ENCODE measurements around the gene PHAF1. TPM values are rescaled to one million over a fixed set of nuclear protein-coding genes. Genes with fewer than 3 reads are reported as not detected.

The PHAF1 gene
- total and polyA plus RNA-seq, 3 experiments from 2014 or later = 14.7 to 21.2 (median 20.2) TPM

GRCh38 chr16:67084345-67085028 is 25.3 kb upstream of the PHAF1 start:
- Histone ChIP-seq H3K9me3 (ENCODE audit: low read length) (no peaks in the 10 kb centered on the region), H3K27ac (ENCODE audit: low read depth, low read length) (no peak overlapping the region), H3K4me1 (ENCODE audit: insufficient read depth, low read length) (no peaks in the 10 kb centered on the region), H3K4me3 (ENCODE audit: low read length) (no peak overlapping the region), H3K27me3 (ENCODE audit: insufficient read depth, low read length, poor library complexity, severe bottlenecking) (no peaks in the 10 kb centered on the region), H3K36me3 (ENCODE audit: insufficient read depth, low read length) (peaks cover 6% of the 10 kb centered on the region)
- Mint-ChIP-seq H3K4me3 (no peak overlapping the region), H3K27ac (no peak overlapping the region), H3K27me3 (no peaks in the 10 kb centered on the region), H3K9me3 (no peaks in the 10 kb centered on the region), H3K4me1 (peaks cover 10 to 23% (median 22%) of the 10 kb centered on the region in 3 donors), H3K36me3 (peaks cover 0 to 37% (median 5%) of the 10 kb centered on the region in 3 donors)
- ChIA-PET CTCF (no interaction called here), POLR2A (no interaction called here)
- DNase-seq = no peak

DNA sequence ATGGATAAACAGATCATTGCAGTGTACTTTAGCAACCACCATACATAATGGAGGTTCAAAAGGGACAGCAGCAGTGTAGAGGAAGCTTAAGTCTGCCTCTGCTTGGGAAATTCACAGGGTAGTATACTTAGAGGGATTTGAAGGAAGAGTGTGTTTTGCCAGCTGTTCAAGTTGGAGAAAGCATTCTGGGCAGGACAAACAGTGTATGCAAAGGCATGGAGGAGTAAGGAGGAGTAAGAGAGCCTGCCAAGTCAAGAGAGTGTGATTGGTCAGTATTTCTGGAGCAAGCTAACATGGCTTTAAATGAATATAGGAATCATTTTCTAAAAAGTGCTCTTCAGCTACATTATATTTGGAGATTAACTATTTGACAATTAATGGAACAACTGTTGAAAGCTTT is 22.9 kb upstream of the PHAF1 start:
- POLR2A ChIA-PET = no interaction called here
- no peak overlapping the region for H3K4me3 ChIP-seq (ENCODE audit: low read length)
- peak overlapping the region in 3 of 8 donors; percentile 10 to 39 (median 15) for H3K27ac Mint-ChIP-seq

GRCh38 chr16:67087291-67087690 is 22.4 kb upstream of the PHAF1 start:
- H3K36me3 ChIP-seq (ENCODE audit: insufficient read depth, low read length) = peaks cover 6% of the 10 kb centered on the region
- Mint-ChIP-seq H3K27ac (no peak overlapping the region), H3K4me3 (no peak overlapping the region), H3K9me3 (no peaks in the 10 kb centered on the region), H3K36me3 (peaks cover 0 to 37% (median 7%) of the 10 kb centered on the region in 3 donors), H3K4me1 (peaks cover 9 to 20% (median 14%) of the 10 kb centered on the region in 3 donors), H3K27me3 (no peaks in the 10 kb centered on the region)
- H3K4me3 ChIP-seq (ENCODE audit: low read length) = no peak overlapping the region
- ChIA-PET CTCF (interaction anchor here (1.6 kb wide), 1 partner anchor 14 kb away, joined by 3 read pairs; no protein-coding TSS in a partner anchor), POLR2A (no interaction called here)
- no peaks in the 10 kb centered on the region for H3K27me3 ChIP-seq (ENCODE audit: insufficient read depth, low read length, poor library complexity, severe bottlenecking)
- H3K4me1 ChIP-seq (ENCODE audit: insufficient read depth, low read length) = no peaks in the 10 kb centered on the region
- H3K27ac ChIP-seq (ENCODE audit: low read depth, low read length) = no peak overlapping the region
- no peaks in the 10 kb centered on the region for H3K9me3 ChIP-seq (ENCODE audit: low read length)
- DNase-seq = no peak

More for the DNA sequence above, 22.9 kb upstream of the PHAF1 start:
- CTCF ChIA-PET = no interaction called here
- Histone ChIP-seq H3K27ac (ENCODE audit: low read depth, low read length) (no peak overlapping the region), H3K9me3 (ENCODE audit: low read length) (no peaks in the 10 kb centered on the region), H3K4me1 (ENCODE audit: insufficient read depth, low read length) (no peaks in the 10 kb centered on the region), H3K36me3 (ENCODE audit: insufficient read depth, low read length) (peaks cover 6% of the 10 kb centered on the region), H3K27me3 (ENCODE audit: insufficient read depth, low read length, poor library complexity, severe bottlenecking) (no peaks in the 10 kb centered on the region)
- DNase-seq = no peak
- Mint-ChIP-seq H3K27me3 (no peaks in the 10 kb centered on the region), H3K4me1 (peaks cover 9 to 16% (median 15%) of the 10 kb centered on the region in 3 donors), H3K4me3 (no peak overlapping the region), H3K9me3 (no peaks in the 10 kb centered on the region), H3K36me3 (peaks cover 0 to 35% (median 7%) of the 10 kb centered on the region in 3 donors)

- H3K27ac Mint-ChIP-seq = no peak overlapping the region
- Histone ChIP-seq H3K9me3 (ENCODE audit: low read length) (no peaks in the 10 kb centered on the region), H3K4me1 (ENCODE audit: insufficient read depth, low read length) (no peaks in the 10 kb centered on the region), H3K36me3 (ENCODE audit: insufficient read depth, low read length) (peaks cover 6% of the 10 kb centered on the region), H3K27me3 (ENCODE audit: insufficient read depth, low read length, poor library complexity, severe bottlenecking) (no peaks in the 10 kb centered on the region), H3K4me3 (ENCODE audit: low read length) (no peak overlapping the region), H3K27ac (ENCODE audit: low read depth, low read length) (no peak overlapping the region)
- H3K27me3 Mint-ChIP-seq = no peaks in the 10 kb centered on the region
- no peak for DNase-seq
- peaks cover 9 to 20% (median 14%) of the 10 kb centered on the region in 3 donors for H3K4me1 Mint-ChIP-seq
- ChIA-PET POLR2A (interaction anchor here (1.0 kb wide), 1 partner anchor 21 kb away, joined by 4 read pairs; no protein-coding TSS in a partner anchor), CTCF (interaction anchor here (1.2 to 1.6 kb wide), 2 partner anchors 13 to 15 kb away, joined by 3 read pairs; no protein-coding TSS in a partner anchor)
- H3K36me3 Mint-ChIP-seq = peaks cover 0 to 38% (median 7%) of the 10 kb centered on the region in 3 donors
- no peak overlapping the region for H3K4me3 Mint-ChIP-seq
- H3K9me3 Mint-ChIP-seq = no peaks in the 10 kb centered on the region
Measured at GRCh38 chr16:67087803-67088202, 21.9 kb upstream of the PHAF1 start.

GRCh38 chr16:67088551-67088950 is 21.2 kb upstream of the PHAF1 start:
- no peak for DNase-seq
- Mint-ChIP-seq H3K4me3 (no peak overlapping the region), H3K27me3 (no peaks in the 10 kb centered on the region), H3K9me3 (no peaks in the 10 kb centered on the region), H3K4me1 (peaks cover 9 to 20% (median 17%) of the 10 kb centered on the region in 3 donors), H3K36me3 (peaks cover 0 to 37% (median 7%) of the 10 kb centered on the region in 3 donors), H3K27ac (peak overlapping the region in 2 of 8 donors; percentile 8 to 60)
- ChIA-PET CTCF (interaction anchor here (1.2 to 1.6 kb wide), 2 partner anchors 12 to 14 kb away, joined by 3 read pairs; no protein-coding TSS in a partner anchor), POLR2A (interaction anchor here (1.0 kb wide), 1 partner anchor 22 kb away, joined by 4 read pairs; no protein-coding TSS in a partner anchor)
- Histone ChIP-seq H3K27ac (ENCODE audit: low read depth, low read length) (no peak overlapping the region), H3K4me3 (ENCODE audit: low read length) (no peak overlapping the region), H3K9me3 (ENCODE audit: low read length) (no peaks in the 10 kb centered on the region), H3K4me1 (ENCODE audit: insufficient read depth, low read length) (no peaks in the 10 kb centered on the region), H3K27me3 (ENCODE audit: insufficient read depth, low read length, poor library complexity, severe bottlenecking) (no peaks in the 10 kb centered on the region), H3K36me3 (ENCODE audit: insufficient read depth, low read length) (peaks cover 6% of the 10 kb centered on the region)

DNA sequence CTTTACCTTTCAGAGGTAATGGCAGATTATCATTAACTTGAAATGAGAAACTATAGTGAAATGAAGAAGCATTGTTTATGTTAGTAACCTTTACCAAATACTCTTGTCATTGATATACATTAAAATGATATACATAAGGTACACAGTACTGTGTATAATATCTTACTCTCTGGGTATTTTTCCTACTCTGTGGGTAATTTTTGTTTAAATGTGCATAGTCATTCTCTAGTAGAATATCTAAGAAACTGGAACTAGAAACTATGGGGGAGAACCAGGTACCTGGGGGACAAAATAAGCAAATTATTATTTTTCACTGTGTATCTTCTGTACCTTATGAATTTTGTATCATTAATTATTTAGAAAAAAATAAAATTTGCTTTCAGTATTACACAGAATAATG is 20.6 kb upstream of the PHAF1 start:
- Histone ChIP-seq H3K4me1 (ENCODE audit: insufficient read depth, low read length) (no peaks in the 10 kb centered on the region), H3K4me3 (ENCODE audit: low read length) (no peak overlapping the region), H3K27ac (ENCODE audit: low read depth, low read length) (no peak overlapping the region), H3K9me3 (ENCODE audit: low read length) (no peaks in the 10 kb centered on the region), H3K27me3 (ENCODE audit: insufficient read depth, low read length, poor library complexity, severe bottlenecking) (no peaks in the 10 kb centered on the region), H3K36me3 (ENCODE audit: insufficient read depth, low read length) (peaks cover 6% of the 10 kb centered on the region)
- peaks cover 0 to 40% (median 7%) of the 10 kb centered on the region in 3 donors for H3K36me3 Mint-ChIP-seq
- peaks cover 9 to 20% (median 20%) of the 10 kb centered on the region in 3 donors for H3K4me1 Mint-ChIP-seq
- no peak overlapping the region for H3K4me3 Mint-ChIP-seq
- DNase-seq = no peak
- H3K27me3 Mint-ChIP-seq = no peaks in the 10 kb centered on the region
- ChIA-PET POLR2A (no interaction called here), CTCF (interaction anchor here (1.2 kb wide), 1 partner anchor 13 kb away, joined by 3 read pairs; no protein-coding TSS in a partner anchor)
- no peaks in the 10 kb centered on the region for H3K9me3 Mint-ChIP-seq
- peak overlapping the region in 2 of 8 donors; percentile 8 to 51 for H3K27ac Mint-ChIP-seq

GRCh38 chr16:67091906-67092566 is 17.7 kb upstream of the PHAF1 start:
- no peaks in the 10 kb centered on the region for H3K9me3 ChIP-seq (ENCODE audit: low read length)
- ChIA-PET CTCF (no interaction called here), POLR2A (no interaction called here)
- no peaks in the 10 kb centered on the region for H3K4me1 ChIP-seq (ENCODE audit: insufficient read depth, low read length)
- H3K27me3 ChIP-seq (ENCODE audit: insufficient read depth, low read length, poor library complexity, severe bottlenecking) = no peaks in the 10 kb centered on the region
- Mint-ChIP-seq H3K9me3 (no peaks in the 10 kb centered on the region), H3K27me3 (no peaks in the 10 kb centered on the region), H3K27ac (peak overlapping the region in 4 of 8 donors; percentile 7 to 89 (median 78)), H3K4me1 (peaks cover 5 to 15% (median 9%) of the 10 kb centered on the region in 3 donors), H3K4me3 (no peak overlapping the region), H3K36me3 (peaks cover 0 to 27% (median 2%) of the 10 kb centered on the region in 3 donors)
- no peak for DNase-seq
- peaks cover 6% of the 10 kb centered on the region for H3K36me3 ChIP-seq (ENCODE audit: insufficient read depth, low read length)
- H3K4me3 ChIP-seq (ENCODE audit: low read length) = no peak overlapping the region
- H3K27ac ChIP-seq (ENCODE audit: low read depth, low read length) = no peak overlapping the region
